GM10266 (cell line): ENCODE measurements around the gene TRIM66.

Experiments used
- DNase-seq: peaks from one replicate; pipeline ENCODE4 v3.0.0; 2012; ENCODE audit errors: extremely low spot score
- CTCF ChIP-seq: IDR thresholded peaks from 2 replicates; pipeline ENCODE4 v1.5.1; 2012; ENCODE audit warnings: mild to moderate bottlenecking, low read depth; ENCODE audit not compliant: control insufficient read depth, insufficient read depth; ENCODE audit errors: missing control alignments

TRIM66 gene

GRCh38 chr11:8586184-8586583 is 96.3 kb downstream of the TRIM66 start:
- no peak for DNase-seq
- TF ChIP-seq CTCF: no peak

DNA sequence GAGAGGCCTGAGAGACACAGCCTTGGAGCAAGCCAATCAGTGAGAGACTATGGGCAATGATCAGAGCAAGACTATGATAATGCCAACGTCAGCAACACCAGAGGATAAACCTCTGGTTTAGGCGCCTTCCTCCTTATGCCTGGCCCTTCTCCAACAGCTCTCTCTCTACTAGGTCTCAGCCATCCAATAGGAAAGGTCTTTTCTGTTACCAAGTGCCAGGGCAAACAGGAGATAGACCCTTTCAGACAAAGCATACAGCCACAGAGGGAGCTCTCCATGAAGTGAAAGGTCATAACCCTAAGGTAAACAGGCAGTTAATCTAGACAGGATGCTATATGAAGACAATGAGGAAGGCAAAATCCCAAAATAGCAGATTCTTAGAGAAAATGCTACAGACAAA is 98.0 kb downstream of the TRIM66 start:
- no peak for DNase-seq
- TF ChIP-seq CTCF: no peak

DNA sequence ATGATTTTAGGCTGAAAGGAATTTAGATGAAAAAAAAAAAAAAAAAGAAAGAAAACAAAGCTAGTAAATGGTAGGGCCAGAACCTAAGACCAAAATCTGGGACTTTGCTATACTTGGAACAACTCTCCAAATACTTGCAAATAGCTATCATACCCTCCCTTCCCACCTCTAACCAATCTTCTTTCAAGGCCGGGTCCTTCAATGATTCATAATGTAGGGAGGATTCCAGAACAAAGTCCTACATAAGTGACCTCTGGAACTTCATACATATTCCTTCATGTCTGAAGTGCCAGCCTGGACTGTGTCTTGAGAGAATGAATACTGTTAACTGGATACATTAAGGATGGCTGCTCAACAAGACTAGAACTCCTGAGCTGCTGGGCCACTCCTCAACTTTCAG is 98.4 kb downstream of the TRIM66 start:
- no peak for TF ChIP-seq CTCF
- DNase-seq: no peak

- no peak for TF ChIP-seq CTCF
- DNase-seq: no peak
Observed at GRCh38 chr11:8581300-8581699, 101.2 kb downstream of the TRIM66 start.

GRCh38 chr11:8577791-8578581 is 104.5 kb downstream of the TRIM66 start:
- no peak for TF ChIP-seq CTCF
- DNase-seq: no peak

GRCh38 chr11:8574798-8575197 is 107.7 kb downstream of the TRIM66 start:
- no peak for DNase-seq
- TF ChIP-seq CTCF: no peak

- no peak for TF ChIP-seq CTCF
- DNase-seq: no peak
Observed at GRCh38 chr11:8573777-8574176, 108.7 kb downstream of the TRIM66 start.
